Lower lobe of right lung (tissue), 2 donors: ENCODE measurements around the gene SAP30L. TPM values are rescaled to one million over a fixed set of nuclear protein-coding genes. Genes with fewer than 3 reads are reported as not detected.

Experiments used
- ATAC-seq, 2 donors: fragments of 200-7000 bp; cut with Tn5 transposase; one replicate each; pipeline ENCODE4 v1.9.1; 2020 to 2022; ENCODE audit warnings: mild to moderate bottlenecking in 2 of 2, moderate library complexity in 2 of 2
- DNase-seq: peaks from one replicate; pipeline ENCODE4 v3.0.0-alpha.2; 2020
- H3K27ac ChIP-seq: fragments of 200-600 bp; one replicate; pipeline ENCODE4 v1.8.0; 2022
- H3K27me3 ChIP-seq: fragments of 200-600 bp; one replicate; pipeline ENCODE4 v1.8.0; 2022; ENCODE audit warnings: low read depth
- H3K36me3 ChIP-seq: fragments of 200-600 bp; one replicate; pipeline ENCODE4 v1.8.0; 2022; ENCODE audit warnings: mild to moderate bottlenecking
- H3K4me1 ChIP-seq: fragments of 200-600 bp; one replicate; pipeline ENCODE4 v1.8.0; 2022
- H3K4me3 ChIP-seq: fragments of 200-600 bp; one replicate; pipeline ENCODE4 v1.8.0; 2022; ENCODE audit warnings: mild to moderate bottlenecking
- H3K9me3 ChIP-seq: fragments of 200-600 bp; one replicate; pipeline ENCODE4 v1.8.0; 2022
- intact Hi-C: fragments of 100-400 bp; cut with DNase I; formaldehyde crosslinking; loops from one replicate; pipeline ENCODE4 v1.11.0; 2022
- total RNA-seq: library from RNA; stranded (reverse); fragmentation: NEBNext Ultra II Directional; extraction: Animal tissue kit (Norgen Biotek cat#: 25700); gene quantifications from one replicate; pipeline ENCODE4 v1.2.1, GENCODE V29; 2021
- TF ChIP-seq, protein P1 (sequence below): fragments of 200-600 bp; IDR thresholded peaks from one replicate; pipeline ENCODE4 v1.8.0; 2022; ENCODE audit warnings: antibody characterized with exemption, mild to moderate bottlenecking
- donor health status: DM: no; HTN: yes; CAD: no; lungs with severe emphysema.

Gene SAP30L
- total RNA-seq, 1 donor from 2014 or later, result 43.2 TPM

DNA sequence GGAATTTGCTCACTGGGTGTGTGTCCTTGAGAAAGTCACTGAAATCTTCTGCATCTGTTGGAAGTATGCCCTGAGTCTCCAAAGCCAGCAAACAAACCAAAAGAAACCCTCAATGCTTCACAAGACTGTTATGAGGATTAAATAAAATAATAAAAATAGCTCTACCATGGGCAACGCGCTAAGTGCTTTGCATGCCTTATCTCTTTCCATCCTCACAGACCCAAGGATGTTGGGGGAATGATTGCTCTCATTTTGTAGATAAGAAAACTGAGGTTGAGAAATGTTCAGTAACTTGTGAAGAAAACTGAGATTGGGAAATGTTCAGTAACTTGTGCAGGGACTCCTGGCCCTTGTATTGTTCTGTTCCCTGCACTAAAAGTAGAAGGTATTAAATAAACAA, 24.3 kb downstream of the SAP30L start:
- intact Hi-C loops, result no loop called here
- ATAC-seq, result no peak
- no peak for DNase-seq
- H3K9me3 ChIP-seq, result no peaks in the 10 kb centered on the region
- TF ChIP-seq, protein P1, sequence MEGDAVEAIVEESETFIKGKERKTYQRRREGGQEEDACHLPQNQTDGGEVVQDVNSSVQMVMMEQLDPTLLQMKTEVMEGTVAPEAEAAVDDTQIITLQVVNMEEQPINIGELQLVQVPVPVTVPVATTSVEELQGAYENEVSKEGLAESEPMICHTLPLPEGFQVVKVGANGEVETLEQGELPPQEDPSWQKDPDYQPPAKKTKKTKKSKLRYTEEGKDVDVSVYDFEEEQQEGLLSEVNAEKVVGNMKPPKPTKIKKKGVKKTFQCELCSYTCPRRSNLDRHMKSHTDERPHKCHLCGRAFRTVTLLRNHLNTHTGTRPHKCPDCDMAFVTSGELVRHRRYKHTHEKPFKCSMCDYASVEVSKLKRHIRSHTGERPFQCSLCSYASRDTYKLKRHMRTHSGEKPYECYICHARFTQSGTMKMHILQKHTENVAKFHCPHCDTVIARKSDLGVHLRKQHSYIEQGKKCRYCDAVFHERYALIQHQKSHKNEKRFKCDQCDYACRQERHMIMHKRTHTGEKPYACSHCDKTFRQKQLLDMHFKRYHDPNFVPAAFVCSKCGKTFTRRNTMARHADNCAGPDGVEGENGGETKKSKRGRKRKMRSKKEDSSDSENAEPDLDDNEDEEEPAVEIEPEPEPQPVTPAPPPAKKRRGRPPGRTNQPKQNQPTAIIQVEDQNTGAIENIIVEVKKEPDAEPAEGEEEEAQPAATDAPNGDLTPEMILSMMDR, result no peak
- H3K27ac ChIP-seq, result no peak overlapping the region
- peaks cover 25% of the 10 kb centered on the region for H3K4me1 ChIP-seq
- no peaks in the 10 kb centered on the region for H3K36me3 ChIP-seq
- H3K4me3 ChIP-seq, result no peak overlapping the region
- H3K27me3 ChIP-seq, result peaks cover 68% of the 10 kb centered on the region

DNA sequence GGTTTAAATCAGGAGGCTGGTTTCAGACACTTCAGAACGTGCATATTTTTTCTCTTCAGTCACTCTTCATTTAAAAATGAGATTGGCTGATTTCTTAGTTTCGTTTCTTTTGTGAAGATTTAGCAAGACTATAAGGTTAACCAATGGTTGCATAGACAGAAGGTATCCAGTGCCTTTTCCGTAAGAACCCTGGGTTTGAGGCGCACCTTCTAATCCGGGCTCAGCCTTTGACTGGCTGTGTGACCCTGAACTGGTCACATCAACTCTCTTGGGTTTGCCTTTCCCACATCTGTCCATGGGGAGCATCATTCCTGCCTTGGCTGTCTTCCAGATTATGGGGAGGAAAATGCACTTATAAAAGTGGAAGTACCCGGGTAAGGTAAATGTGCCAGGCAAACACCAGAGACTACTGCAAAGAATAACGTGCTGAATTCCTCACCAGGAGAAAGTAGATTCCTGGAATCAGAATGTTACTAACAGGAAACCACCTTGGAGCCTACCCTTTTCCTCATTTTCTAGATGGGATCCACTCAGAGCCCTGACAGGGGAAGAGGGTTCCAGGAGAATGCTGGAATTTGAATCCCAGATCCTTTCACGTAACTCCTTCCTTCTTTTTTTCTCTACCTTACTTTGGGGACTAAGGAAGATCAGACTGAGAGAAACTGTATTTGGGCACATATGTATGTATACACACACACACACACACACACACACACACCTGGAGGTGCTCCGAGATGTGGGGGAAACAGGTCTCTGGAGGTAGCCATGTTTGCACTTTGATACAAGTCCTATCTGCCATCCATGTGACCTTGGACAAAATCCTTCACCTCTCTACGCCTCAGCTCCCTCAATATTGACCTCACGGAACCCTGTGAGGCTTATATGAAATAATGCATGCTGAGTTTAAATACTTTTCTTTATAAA, 25.4 kb downstream of the SAP30L start:
- no peak for ATAC-seq
- TF ChIP-seq, protein P1, result no peak

DNA sequence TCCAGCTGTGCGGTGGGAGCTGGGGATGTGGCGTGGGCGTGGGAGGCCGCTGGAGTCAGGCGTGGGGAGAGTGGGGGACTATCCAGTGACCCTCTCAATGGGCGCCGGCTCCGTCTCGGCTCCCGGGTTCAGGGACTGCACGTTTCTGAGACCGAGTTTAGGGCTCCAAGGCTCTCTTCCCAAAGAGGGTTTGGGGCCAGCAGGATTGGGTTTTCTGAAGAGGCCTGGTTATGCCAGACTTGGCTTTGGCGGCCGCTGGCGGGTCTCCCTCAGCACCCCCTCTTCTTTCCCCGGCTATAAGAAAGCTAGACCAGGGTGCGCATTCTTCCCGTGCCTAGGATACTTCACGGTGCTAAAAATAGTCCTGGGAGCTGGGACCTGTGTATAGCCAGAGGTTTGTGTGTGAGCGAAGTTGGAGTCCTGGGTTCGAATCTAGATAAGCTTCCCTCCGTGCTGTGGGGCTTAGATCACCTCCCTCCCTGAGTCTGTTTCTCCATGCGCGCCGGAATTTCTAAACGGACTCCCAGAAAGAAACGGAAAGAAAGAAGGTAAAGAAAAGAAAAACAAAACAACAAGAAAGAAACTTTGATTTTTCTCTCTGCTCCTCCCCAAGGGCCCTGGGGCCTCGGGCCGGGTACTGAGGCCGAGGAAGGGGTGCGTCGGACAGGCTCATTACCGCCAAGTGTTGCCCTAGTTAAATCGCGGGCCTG, 27.2 kb downstream of the SAP30L start:
- ATAC-seq (no peak), DNase-seq (no peak)
- H3K9me3 ChIP-seq, result no peaks in the 10 kb centered on the region
- TF ChIP-seq, protein P1, result no peak
- H3K36me3 ChIP-seq, result no peaks in the 10 kb centered on the region
- no peak overlapping the region for H3K27ac ChIP-seq
- intact Hi-C loops, result no loop called here
- H3K4me3 ChIP-seq, result no peak overlapping the region
- H3K27me3 ChIP-seq, result peaks cover 96% of the 10 kb centered on the region
- peaks cover 54% of the 10 kb centered on the region for H3K4me1 ChIP-seq

More for the DNA sequence above, 25.4 kb downstream of the SAP30L start:
- DNase-seq, result no peak
- Histone ChIP-seq H3K36me3 (no peaks in the 10 kb centered on the region), H3K27me3 (peaks cover 78% of the 10 kb centered on the region), H3K27ac (no peak overlapping the region), H3K9me3 (no peaks in the 10 kb centered on the region), H3K4me1 (peaks cover 36% of the 10 kb centered on the region), H3K4me3 (no peak overlapping the region)
- intact Hi-C loops, result no loop called here

DNA sequence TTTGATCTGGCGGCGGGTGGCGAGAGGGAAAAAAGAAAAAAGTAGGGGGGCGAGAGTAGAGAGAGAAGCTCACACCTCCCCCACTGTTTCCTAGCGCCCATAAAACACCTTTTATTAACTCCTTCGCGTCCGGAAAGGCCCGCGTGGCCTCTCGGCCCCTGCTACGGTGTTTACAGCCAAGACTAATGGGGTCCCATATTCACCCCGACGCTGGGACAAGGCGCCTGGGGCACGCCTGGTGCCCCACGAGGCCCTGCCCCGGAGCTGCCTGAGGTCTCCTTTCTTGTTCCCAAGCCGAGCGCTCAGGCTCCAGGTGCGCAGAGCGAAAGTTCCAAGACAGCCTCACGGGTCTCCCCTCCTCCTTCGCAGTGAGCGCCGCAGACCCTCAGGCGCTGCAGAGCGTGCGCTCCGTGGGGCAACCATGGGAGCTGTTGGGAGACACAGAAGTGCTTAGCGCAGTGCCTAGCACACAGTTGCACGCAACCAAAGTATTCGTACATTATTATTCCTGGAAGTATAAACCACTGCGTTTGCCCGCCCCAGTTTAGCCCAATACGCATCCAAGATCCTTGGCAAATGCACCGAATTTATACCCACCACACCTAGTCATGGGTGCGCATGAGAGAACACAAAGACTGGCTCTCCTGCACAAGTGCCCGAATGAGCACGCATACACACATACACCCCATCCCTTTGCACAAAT, 27.9 kb downstream of the SAP30L start:
- Histone ChIP-seq H3K9me3 (no peaks in the 10 kb centered on the region), H3K36me3 (no peaks in the 10 kb centered on the region), H3K4me3 (no peak overlapping the region), H3K27me3 (peaks cover 100% of the 10 kb centered on the region), H3K4me1 (peaks cover 61% of the 10 kb centered on the region), H3K27ac (no peak overlapping the region)
- intact Hi-C loops, result no loop called here
- no peak for ATAC-seq
- TF ChIP-seq, protein P1, result no peak
- DNase-seq, result no peak
